Activated T-helper 1 cell treated with anti-CD3 and anti-CD28 coated beads, Interleukin-2, amount 50 U/mL, for 16 hours (primary cell): ENCODE data around the gene SEMA3B.
A peak's percentile ranks its signal among the peaks of the same experiment; 100 is the strongest.
"Not testable (repeated sequence)": the region's sequence is repeated elsewhere in the genome, so short reads cannot be mapped to it uniquely, and the experiment has no call there.

Source experiments
- DNase-seq, 2 donors: peaks; one replicate each; pipeline ENCODE4 v3.0.0-alpha.2; 2020; ENCODE audit warnings: low read depth in 1 of 2, low spot score in 1 of 2

SEMA3B gene

GRCh38 chr3:50268703-50269451, at the start of gene SEMA3B:
Gene SEMA3B, plus strand, starts transcription at chr3:50269147. Its CDS starts 94 bp downstream, at chr3:50269241.
- DNase-seq, result no peak

- DNase-seq, result no peak
These were observed 49.7 kb upstream of the SEMA3B start for GRCh38 chr3:50219285-50219684.

- DNase-seq, result no peak
These were observed 48.8 kb upstream of the SEMA3B start for GRCh38 chr3:50220109-50220508.

- DNase-seq, result no peak
These were observed 47.9 kb upstream of the SEMA3B start for GRCh38 chr3:50221051-50221410.

- DNase-seq, result no peak
These were observed 47.4 kb upstream of the SEMA3B start for GRCh38 chr3:50221411-50222168.

GRCh38 chr3:50222169-50222528, 46.8 kb upstream of the SEMA3B start:
- no peak for DNase-seq

GRCh38 chr3:50224639-50225038, 44.3 kb upstream of the SEMA3B start:
- DNase-seq, result no peak

GRCh38 chr3:50226888-50227389, 42.0 kb upstream of the SEMA3B start:
- DNase-seq, result no peak

GRCh38 chr3:50227390-50228183, 41.4 kb upstream of the SEMA3B start:
- DNase-seq, result peak; percentile 81 to 88

GRCh38 chr3:50228184-50228763, 40.7 kb upstream of the SEMA3B start:
- DNase-seq, result not testable (repeated sequence)

GRCh38 chr3:50229490-50229889, 39.5 kb upstream of the SEMA3B start:
- no peak for DNase-seq

GRCh38 chr3:50230104-50230793, 38.7 kb upstream of the SEMA3B start:
- DNase-seq, result no peak

GRCh38 chr3:50230794-50231125, 38.2 kb upstream of the SEMA3B start:
- DNase-seq, result no peak

- no peak for DNase-seq
These were observed 37.4 kb upstream of the SEMA3B start for GRCh38 chr3:50231581-50231980.

- DNase-seq, result no peak
These were observed 36.6 kb upstream of the SEMA3B start for GRCh38 chr3:50232303-50232702.

GRCh38 chr3:50233176-50233575, 35.8 kb upstream of the SEMA3B start:
- DNase-seq, result no peak

- peak; percentile 97 to 99 for DNase-seq
These were observed 33.0 kb upstream of the SEMA3B start, which contains the start of gene GNAI2 for GRCh38 chr3:50235716-50236483. Gene GNAI2, plus strand, starts transcription at chr3:50236204. Its CDS starts 132 bp downstream, at chr3:50236336.

GRCh38 chr3:50236484-50237132, 32.3 kb upstream of the SEMA3B start:
- no peak for DNase-seq

- DNase-seq, result no peak
These were observed 31.8 kb upstream of the SEMA3B start for GRCh38 chr3:50237133-50237651.
